ENCODE measurements around the gene C4orf33. TPM values are rescaled to one million over a fixed set of nuclear protein-coding genes. Genes with fewer than 3 reads are reported as not detected.
"Not testable (repeated sequence)": the region's sequence is repeated elsewhere in the genome, so short reads cannot be mapped to it uniquely, and the experiment has no call there.

Gene C4orf33, protein sequence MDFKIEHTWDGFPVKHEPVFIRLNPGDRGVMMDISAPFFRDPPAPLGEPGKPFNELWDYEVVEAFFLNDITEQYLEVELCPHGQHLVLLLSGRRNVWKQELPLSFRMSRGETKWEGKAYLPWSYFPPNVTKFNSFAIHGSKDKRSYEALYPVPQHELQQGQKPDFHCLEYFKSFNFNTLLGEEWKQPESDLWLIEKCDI
- 12.6 TPM for polyA plus RNA-seq (2013, experiment 1 of 4)
- polyA plus RNA-seq (2013, experiment 2 of 4), result 12.8 TPM
- polyA plus RNA-seq (2013, experiment 3 of 4), result 11.2 TPM
- 12.4 TPM for polyA plus RNA-seq (2013, experiment 4 of 4)

DNA sequence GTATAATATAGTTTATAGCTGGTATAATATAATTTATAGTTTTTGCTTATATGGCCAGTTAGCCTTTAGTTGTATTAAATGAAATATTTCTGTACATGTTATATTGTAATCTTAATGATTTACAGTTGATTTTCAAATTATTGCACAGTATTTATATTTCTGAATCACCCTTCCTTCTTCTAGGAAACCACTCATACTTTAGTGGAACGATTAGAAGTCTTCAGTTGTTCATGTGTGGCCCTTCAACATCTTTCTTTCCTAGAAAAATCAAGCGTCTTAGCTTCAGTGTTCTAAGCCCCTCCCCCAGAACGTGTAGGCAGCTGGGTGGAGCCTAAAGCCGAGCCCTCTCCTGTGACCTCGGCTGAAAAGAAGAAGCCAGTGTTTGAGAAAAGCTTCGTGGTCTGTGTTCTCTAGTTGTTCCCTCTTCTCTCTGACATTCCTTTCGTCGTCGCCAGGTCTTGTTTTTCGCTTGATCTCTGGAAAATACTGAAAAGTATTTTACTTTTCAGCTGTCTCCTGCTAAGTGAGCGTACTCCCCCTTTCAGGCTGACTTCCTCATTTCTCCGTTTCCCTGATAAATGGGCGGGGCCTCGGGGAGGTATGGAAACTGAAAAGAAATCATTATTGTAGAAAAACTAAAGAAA is at the start of gene C4orf33:
Gene C4orf33, plus strand, starts transcription at position 342 of the 644 bp plus-strand sequence. CDS start 6,459 bp downstream, outside the sequence.
- Histone ChIP-seq H3K27ac (ENCODE audit: insufficient read depth, low read depth, low read length, poor library complexity, severe bottlenecking) (peak within 1 kb of the TSS; percentile 11), H3K27me3 (ENCODE audit: control insufficient read depth, insufficient read depth, low read length, poor library complexity, severe bottlenecking) (no peaks in the 10 kb centered on the region), H3K4me1 (ENCODE audit: control insufficient read depth, insufficient read depth, low read length) (no peaks in the 10 kb centered on the region), H3K9me3 (ENCODE audit: control insufficient read depth, low read length) (no peaks in the 10 kb centered on the region), H3K36me3 (ENCODE audit: control insufficient read depth, insufficient read depth, low read length) (no peaks in the 10 kb centered on the region), H3K4me3 (ENCODE audit: insufficient read depth, low read depth, low read length) (peak within 1 kb of the TSS; percentile 46)
- 8 to 9% methylated on average over 11 to 13 of the region's 14 CpGs for WGBS, 2 experiments

DNA sequence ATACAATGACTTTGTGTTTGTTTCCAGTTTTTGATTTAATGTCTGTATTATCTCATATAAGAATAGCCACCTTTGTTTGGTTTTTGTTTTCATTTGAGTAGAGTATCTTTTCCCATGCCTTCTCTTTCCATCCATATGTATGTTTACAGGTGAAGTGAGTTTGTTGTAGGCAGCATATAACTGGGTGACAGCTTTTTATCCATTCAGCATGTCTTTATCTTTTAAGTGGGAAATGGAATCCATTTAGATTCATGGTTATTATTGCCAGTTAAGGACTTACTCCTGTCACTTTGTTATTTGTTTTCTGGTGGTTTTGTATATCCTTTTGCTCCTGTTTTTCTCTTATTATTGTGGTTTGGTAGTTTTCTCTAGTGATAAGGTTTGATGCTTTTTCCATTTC is 36.9 kb upstream of the C4orf33 start:
- H3K36me3 ChIP-seq (ENCODE audit: control insufficient read depth, insufficient read depth, low read length), result no peaks in the 10 kb centered on the region
- peaks cover 11% of the 10 kb centered on the region for H3K9me3 ChIP-seq (ENCODE audit: control insufficient read depth, low read length)
- H3K27me3 ChIP-seq (ENCODE audit: control insufficient read depth, insufficient read depth, low read length, poor library complexity, severe bottlenecking), result no peaks in the 10 kb centered on the region
- H3K27ac ChIP-seq (ENCODE audit: insufficient read depth, low read depth, low read length, poor library complexity, severe bottlenecking), result no peak overlapping the region
- H3K4me3 ChIP-seq (ENCODE audit: insufficient read depth, low read depth, low read length), result no peak overlapping the region
- no peaks in the 10 kb centered on the region for H3K4me1 ChIP-seq (ENCODE audit: control insufficient read depth, insufficient read depth, low read length)

DNA sequence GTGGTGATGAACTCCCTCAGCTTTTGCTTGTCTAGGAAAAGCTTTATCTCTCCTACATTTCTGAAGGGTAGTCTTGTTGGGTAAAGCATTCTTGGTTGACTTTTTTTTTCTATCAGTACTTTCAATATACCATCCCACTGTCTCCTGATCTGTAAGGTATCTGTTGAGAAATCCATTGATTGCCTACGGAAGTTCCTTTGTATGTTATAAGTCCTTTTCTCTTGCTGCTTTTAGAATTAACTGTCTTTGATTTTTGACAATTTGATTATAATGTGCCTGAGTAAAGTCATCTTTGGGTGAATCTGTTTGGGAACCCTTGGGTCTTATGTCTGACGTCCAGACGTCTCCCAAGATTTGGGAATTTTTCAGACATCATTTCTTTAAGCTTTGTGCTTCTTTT is 33.4 kb upstream of the C4orf33 start:
- no peaks in the 10 kb centered on the region for H3K4me1 ChIP-seq (ENCODE audit: control insufficient read depth, insufficient read depth, low read length)
- H3K9me3 ChIP-seq (ENCODE audit: control insufficient read depth, low read length), result peaks cover 5% of the 10 kb centered on the region
- no peak overlapping the region for H3K27ac ChIP-seq (ENCODE audit: insufficient read depth, low read depth, low read length, poor library complexity, severe bottlenecking)
- WGBS, 2 experiments, result 84 to 92% methylated on average over 3 of the region's 3 CpGs
- H3K4me3 ChIP-seq (ENCODE audit: insufficient read depth, low read depth, low read length), result no peak overlapping the region
- H3K27me3 ChIP-seq (ENCODE audit: control insufficient read depth, insufficient read depth, low read length, poor library complexity, severe bottlenecking), result no peaks in the 10 kb centered on the region
- no peaks in the 10 kb centered on the region for H3K36me3 ChIP-seq (ENCODE audit: control insufficient read depth, insufficient read depth, low read length)

DNA sequence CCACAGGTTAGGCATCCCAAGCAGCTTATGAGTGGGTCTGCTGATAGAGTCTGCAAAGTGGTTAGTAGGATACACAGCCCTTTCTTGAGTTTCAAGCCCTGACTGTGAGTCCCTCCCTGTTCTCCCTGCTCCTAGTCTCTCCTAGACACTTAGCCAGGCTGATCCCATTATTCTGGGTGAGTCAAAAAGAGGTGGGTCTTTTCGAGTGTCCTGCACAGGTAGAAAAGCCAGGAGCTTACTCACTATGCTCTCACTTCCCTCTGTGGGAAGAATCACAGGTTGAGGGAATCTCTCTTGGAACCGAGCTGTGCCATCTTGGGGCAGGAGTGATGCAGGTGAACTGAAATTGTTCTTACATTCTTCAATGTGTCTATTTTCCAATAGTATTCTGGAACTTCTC is 32.3 kb upstream of the C4orf33 start:
- no peaks in the 10 kb centered on the region for H3K27me3 ChIP-seq (ENCODE audit: control insufficient read depth, insufficient read depth, low read length, poor library complexity, severe bottlenecking)
- H3K9me3 ChIP-seq (ENCODE audit: control insufficient read depth, low read length), result no peaks in the 10 kb centered on the region
- WGBS, 2 experiments, result 87 to 100% methylated on average over 2 of the region's 2 CpGs
- no peaks in the 10 kb centered on the region for H3K4me1 ChIP-seq (ENCODE audit: control insufficient read depth, insufficient read depth, low read length)
- H3K27ac ChIP-seq (ENCODE audit: insufficient read depth, low read depth, low read length, poor library complexity, severe bottlenecking), result no peak overlapping the region
- no peaks in the 10 kb centered on the region for H3K36me3 ChIP-seq (ENCODE audit: control insufficient read depth, insufficient read depth, low read length)
- no peak overlapping the region for H3K4me3 ChIP-seq (ENCODE audit: insufficient read depth, low read depth, low read length)

DNA sequence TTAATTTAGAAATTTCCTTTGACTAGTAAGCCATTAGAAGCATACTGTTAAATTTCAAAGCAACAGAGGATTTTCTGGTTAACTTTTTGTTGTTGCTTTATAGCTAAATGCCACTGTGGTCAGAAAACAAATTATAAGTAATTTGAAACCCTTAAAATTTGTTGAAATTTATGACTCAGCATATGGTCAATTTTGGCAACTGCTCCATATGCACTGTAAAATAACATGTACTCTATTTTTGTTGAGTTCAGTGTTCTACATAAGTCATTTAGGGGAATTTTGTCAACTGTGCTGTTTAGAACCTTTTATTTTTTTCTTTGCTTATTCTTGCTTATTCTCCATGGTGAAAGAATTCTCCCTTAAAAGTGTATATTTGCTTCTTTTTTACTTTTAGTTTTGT is 31.2 kb upstream of the C4orf33 start:
- no peaks in the 10 kb centered on the region for H3K9me3 ChIP-seq (ENCODE audit: control insufficient read depth, low read length)
- no peaks in the 10 kb centered on the region for H3K27me3 ChIP-seq (ENCODE audit: control insufficient read depth, insufficient read depth, low read length, poor library complexity, severe bottlenecking)
- no peak overlapping the region for H3K27ac ChIP-seq (ENCODE audit: insufficient read depth, low read depth, low read length, poor library complexity, severe bottlenecking)
- H3K4me3 ChIP-seq (ENCODE audit: insufficient read depth, low read depth, low read length), result no peak overlapping the region
- H3K36me3 ChIP-seq (ENCODE audit: control insufficient read depth, insufficient read depth, low read length), result no peaks in the 10 kb centered on the region
- no peaks in the 10 kb centered on the region for H3K4me1 ChIP-seq (ENCODE audit: control insufficient read depth, insufficient read depth, low read length)

DNA sequence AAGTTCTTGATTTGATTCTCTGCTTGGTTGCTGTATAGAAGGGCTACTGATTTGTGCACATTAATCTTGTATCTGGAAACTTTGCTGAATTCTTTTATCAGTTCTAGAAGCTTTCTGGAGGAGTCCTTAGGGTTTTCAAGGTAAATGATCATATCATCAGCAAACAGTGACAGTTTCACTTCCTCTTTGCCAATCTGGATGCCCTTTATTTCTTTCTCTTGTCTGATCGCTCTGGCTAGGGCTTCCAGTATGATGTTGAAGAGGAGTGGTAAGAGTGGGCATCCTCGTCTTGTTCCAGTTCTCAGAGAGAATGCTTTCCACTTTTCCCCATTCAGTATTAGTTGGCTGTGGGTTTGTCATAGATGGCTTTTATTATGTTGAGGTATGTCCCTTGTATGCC is 26.4 kb upstream of the C4orf33 start:
- 86 to 92% methylated on average over 2 of the region's 2 CpGs for WGBS, 2 experiments
- not testable (repeated sequence) for H3K36me3 ChIP-seq (ENCODE audit: control insufficient read depth, insufficient read depth, low read length); H3K27ac ChIP-seq (ENCODE audit: insufficient read depth, low read depth, low read length, poor library complexity, severe bottlenecking); H3K4me1 ChIP-seq (ENCODE audit: control insufficient read depth, insufficient read depth, low read length); H3K9me3 ChIP-seq (ENCODE audit: control insufficient read depth, low read length); H3K4me3 ChIP-seq (ENCODE audit: insufficient read depth, low read depth, low read length); H3K27me3 ChIP-seq (ENCODE audit: control insufficient read depth, insufficient read depth, low read length, poor library complexity, severe bottlenecking)

DNA sequence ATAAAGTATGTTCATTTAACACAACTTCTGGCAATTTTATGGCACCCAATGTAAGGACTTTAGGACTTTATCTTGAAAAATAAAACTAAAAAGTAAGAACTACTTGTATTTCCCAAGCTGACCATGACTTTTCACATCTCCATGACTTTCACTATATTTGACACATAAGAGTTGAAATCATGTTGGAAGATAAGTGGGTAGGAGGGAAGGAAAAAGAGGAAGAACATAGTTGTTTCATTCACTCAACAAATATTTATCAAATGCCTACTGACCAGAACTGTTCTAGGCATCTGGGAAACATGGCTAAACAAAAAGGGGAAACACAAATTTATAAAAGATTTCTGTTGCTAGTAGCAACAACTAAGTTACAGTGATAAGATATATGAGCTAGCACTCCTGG is 18.6 kb upstream of the C4orf33 start:
- Histone ChIP-seq H3K27me3 (ENCODE audit: control insufficient read depth, insufficient read depth, low read length, poor library complexity, severe bottlenecking) (no peaks in the 10 kb centered on the region), H3K4me3 (ENCODE audit: insufficient read depth, low read depth, low read length) (no peak overlapping the region), H3K36me3 (ENCODE audit: control insufficient read depth, insufficient read depth, low read length) (peaks cover 11% of the 10 kb centered on the region), H3K4me1 (ENCODE audit: control insufficient read depth, insufficient read depth, low read length) (no peaks in the 10 kb centered on the region), H3K27ac (ENCODE audit: insufficient read depth, low read depth, low read length, poor library complexity, severe bottlenecking) (no peak overlapping the region), H3K9me3 (ENCODE audit: control insufficient read depth, low read length) (no peaks in the 10 kb centered on the region)

DNA sequence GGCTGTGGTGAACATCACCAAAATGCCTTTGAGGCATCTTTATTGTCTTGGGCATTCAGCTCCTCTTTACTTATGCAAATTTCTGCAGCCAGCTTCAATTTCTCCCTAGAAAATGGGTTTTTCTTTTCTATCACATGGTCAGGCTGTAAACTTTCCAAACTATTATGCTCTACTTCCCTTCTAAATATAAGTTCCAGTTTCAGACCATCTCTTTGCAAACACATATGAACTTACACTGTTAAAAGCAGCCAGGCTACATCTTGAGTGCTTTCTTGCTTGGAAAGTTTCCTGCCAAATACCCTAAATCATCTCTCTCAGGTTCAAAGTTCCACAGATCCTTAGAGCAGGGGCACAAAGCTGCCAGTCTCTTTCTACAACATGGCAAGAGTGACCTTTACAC is 15.8 kb upstream of the C4orf33 start:
- Histone ChIP-seq H3K4me1 (ENCODE audit: control insufficient read depth, insufficient read depth, low read length) (no peaks in the 10 kb centered on the region), H3K9me3 (ENCODE audit: control insufficient read depth, low read length) (no peaks in the 10 kb centered on the region), H3K27ac (ENCODE audit: insufficient read depth, low read depth, low read length, poor library complexity, severe bottlenecking) (no peak overlapping the region), H3K36me3 (ENCODE audit: control insufficient read depth, insufficient read depth, low read length) (peaks cover 4% of the 10 kb centered on the region), H3K4me3 (ENCODE audit: insufficient read depth, low read depth, low read length) (no peak overlapping the region), H3K27me3 (ENCODE audit: control insufficient read depth, insufficient read depth, low read length, poor library complexity, severe bottlenecking) (no peaks in the 10 kb centered on the region)

DNA sequence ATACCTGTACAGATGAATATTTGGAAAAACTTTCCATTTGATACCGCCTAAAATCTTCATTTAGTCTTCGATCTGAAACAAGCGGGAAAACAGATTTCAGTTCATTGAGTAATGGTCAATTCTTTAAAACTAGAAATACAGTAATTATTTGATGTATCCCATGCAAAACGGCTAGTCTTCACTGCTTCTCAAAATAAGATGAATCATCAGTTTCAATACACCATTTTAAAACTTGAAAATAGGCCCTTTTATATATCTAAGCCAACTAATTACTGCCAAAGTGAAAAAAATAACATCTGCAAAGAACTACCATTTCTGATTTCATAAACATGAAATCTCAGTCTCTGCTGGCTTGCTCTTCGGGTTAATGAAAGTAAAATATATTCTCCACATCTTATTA is 13.7 kb upstream of the C4orf33 start:
- H3K4me1 ChIP-seq (ENCODE audit: control insufficient read depth, insufficient read depth, low read length), result no peaks in the 10 kb centered on the region
- WGBS, 2 experiments, result 95 to 98% methylated on average over 4 to 5 of the region's 5 CpGs
- H3K27ac ChIP-seq (ENCODE audit: insufficient read depth, low read depth, low read length, poor library complexity, severe bottlenecking), result no peak overlapping the region
- no peaks in the 10 kb centered on the region for H3K9me3 ChIP-seq (ENCODE audit: control insufficient read depth, low read length)
- H3K27me3 ChIP-seq (ENCODE audit: control insufficient read depth, insufficient read depth, low read length, poor library complexity, severe bottlenecking), result no peaks in the 10 kb centered on the region
- H3K36me3 ChIP-seq (ENCODE audit: control insufficient read depth, insufficient read depth, low read length), result peaks cover 9% of the 10 kb centered on the region
- no peak overlapping the region for H3K4me3 ChIP-seq (ENCODE audit: insufficient read depth, low read depth, low read length)

DNA sequence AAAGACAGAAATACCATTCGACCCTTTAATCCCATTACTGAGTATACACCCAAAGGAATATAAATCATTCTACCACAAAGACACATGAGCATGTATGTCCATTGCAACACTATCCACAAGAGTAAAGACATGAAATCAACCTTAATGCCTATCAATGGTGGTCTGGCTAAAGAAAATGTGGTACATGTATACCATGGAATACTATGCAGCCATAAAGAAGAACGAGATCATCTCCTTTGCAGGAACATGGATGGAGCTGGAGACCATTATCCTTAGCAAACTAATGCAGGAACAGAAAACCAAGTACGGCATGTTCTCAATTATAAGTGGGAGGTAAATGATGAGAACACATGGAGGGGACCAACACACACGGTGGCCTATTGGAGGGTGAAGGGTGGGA is 10.5 kb upstream of the C4orf33 start:
- WGBS, 2 experiments, result 88 to 90% methylated on average over 4 of the region's 4 CpGs
- Histone ChIP-seq H3K36me3 (ENCODE audit: control insufficient read depth, insufficient read depth, low read length) (peaks cover 9% of the 10 kb centered on the region), H3K27me3 (ENCODE audit: control insufficient read depth, insufficient read depth, low read length, poor library complexity, severe bottlenecking) (no peaks in the 10 kb centered on the region), H3K9me3 (ENCODE audit: control insufficient read depth, low read length) (no peaks in the 10 kb centered on the region), H3K4me1 (ENCODE audit: control insufficient read depth, insufficient read depth, low read length) (no peaks in the 10 kb centered on the region), H3K4me3 (ENCODE audit: insufficient read depth, low read depth, low read length) (no peak overlapping the region), H3K27ac (ENCODE audit: insufficient read depth, low read depth, low read length, poor library complexity, severe bottlenecking) (no peak overlapping the region)
